GM19025 (cell line): ENCODE results near the gene RNF157.
"Not testable (repeated sequence)": the region's sequence is repeated elsewhere in the genome, so short reads cannot be mapped to it uniquely, and the experiment has no call there.

ENCODE experiments used
- ATAC-seq: cut with Tn5 transposase; IDR thresholded peaks from one replicate; pipeline ENCODE4 v1.9.1; 2021; ENCODE audit warnings: mild to moderate bottlenecking, low read depth, moderate library complexity; ENCODE audit not compliant: unreplicated experiment

Gene RNF157

DNA sequence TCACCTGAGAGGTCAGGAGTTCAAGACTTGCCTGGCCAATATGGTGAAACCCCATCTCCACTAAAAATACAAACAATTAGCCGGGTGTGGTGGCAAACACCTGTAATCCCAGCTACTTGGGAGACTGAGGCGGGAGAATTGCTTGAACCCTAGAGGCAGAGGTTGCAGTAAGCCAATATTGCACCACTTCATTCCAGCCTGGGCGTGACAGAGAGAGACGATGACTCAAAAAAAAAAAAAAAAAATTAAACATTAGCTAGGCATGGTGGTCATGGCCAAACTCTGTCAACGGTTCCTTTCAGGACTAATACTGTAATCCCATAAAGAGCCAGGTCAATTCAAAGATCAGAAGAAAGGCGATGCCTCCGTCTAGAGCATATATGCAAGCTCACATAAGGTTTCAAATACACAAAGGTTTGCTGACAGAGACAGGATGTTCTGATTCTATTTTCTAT, 2.4 kb downstream of the RNF157 start:
- no peak for ATAC-seq

DNA sequence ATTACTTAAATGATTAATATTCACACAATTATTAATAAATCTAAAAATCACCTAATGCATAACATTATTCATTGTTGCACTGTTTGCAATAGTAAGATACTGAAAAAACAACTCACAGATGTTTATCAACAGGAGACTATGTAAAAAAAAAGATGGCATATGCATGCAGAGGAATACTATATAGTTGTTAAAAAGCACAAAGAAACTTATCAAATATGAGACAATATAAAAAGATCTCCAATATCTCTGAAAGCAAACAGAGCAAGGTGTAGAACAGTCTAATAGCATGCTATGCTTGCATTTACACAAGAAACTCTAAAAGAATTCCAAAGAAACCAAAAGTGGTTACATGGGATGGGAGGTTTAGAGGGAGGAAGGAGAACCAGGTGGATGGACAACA, 3.7 kb downstream of the RNF157 start:
- ATAC-seq: no peak

DNA sequence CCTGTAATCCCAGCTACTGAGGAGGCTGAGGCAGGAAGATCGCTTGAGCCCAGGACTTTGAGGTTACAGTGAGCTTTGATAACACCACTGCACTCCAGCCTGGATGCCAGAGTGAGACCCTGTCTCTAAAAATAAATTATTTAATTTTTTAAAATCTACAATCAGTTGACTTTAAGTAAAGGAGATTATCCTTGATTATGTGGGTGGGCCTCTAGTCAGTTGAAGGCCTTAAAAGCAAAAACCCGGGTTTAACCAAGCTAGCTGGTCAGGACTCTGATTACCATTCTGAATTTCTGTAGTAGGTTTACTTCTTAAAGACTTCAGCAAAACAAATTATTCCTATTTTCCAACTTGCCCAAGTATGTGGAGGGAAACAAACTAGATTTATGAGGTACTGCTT, 4.4 kb downstream of the RNF157 start:
- no peak for ATAC-seq

DNA sequence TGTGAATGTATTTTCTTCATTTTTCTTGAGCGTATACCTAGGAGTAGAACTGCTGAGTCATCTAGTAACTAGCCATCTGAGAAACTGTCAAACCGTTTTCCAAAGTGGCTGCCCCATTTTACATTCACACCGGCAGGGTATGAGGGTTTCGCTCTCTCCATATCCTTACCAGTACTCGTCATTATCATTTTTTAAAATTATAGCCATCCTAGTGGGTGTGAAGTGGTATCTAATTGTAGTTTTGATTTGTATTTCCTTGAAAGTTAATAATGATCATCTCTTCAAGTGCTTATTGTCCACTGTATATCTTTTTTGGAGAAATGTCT, 6.0 kb downstream of the RNF157 start:
- no peak for ATAC-seq

DNA sequence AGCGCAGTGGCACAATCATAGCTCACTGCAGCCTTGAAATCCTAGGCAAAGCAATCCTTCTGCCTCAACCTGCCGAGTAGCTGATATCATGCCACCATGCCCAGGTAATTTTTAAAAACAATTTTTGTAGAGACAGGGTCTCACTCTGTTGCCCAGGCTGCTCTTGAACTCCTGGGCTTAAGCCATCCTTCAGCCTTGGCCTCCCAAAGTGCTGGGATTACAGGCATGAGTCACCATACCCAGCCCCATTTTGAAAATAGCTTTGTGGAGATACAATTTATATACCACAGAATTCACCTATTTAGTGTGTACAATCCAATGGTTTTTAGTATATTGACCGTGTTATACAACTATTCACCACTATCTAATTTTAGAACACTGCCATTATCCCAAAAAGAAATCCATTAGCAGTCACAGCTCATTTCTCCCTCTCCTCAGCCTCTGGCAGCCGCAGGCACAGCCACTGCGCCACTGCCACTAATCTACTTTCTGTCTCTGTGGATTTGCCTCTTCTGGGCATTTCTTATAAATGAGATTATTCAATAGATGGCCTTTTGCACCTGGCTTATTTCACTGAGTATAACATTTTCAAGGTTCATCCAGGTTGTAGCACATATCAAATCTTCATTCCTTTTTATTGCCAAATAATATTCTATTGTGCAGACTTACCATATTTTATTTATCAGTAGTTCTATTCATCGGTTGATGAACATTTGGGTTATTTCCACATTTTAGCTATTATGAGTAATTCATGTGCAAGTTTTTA, 6.5 kb downstream of the RNF157 start:
- ATAC-seq: no peak

DNA sequence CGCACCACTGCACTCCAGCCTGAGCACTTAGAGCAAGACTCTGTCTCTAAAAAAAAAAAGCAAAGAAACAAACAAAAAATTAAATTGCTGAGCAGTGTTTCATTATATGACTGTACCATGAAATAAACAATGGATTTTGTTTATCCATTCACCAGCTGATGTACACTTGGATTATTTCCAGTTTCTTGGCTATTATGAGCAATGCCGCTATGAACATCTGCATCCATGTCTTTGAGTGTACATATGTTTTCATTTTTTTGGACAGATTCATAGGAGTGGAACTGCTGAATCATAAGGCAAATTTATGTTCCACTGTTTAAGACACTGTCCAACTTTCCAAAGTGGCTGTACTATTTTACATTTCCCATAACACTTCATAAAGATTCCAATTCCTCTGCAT, 8.0 kb downstream of the RNF157 start:
- ATAC-seq: no peak

DNA sequence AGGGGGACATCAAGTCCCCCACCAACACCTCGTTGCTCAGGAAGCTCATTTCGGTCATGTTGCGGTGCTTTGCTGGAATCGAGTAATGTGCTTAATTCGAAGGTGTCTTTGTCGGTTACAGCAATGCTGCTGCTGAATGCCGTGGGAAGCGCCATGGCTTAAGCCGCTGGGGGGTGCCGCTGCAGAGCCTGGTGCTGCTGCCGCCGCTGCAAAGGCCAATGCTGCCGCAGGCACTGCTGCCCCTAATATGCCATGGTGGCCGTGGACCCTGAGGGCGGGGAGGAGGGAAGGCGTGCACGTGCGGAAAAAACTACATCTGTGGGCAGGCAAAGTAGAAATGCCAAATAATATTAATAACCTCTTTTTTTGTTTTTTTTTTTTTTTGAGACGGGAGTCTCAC, 13.5 kb downstream of the RNF157 start:
- ATAC-seq: not testable (repeated sequence)

DNA sequence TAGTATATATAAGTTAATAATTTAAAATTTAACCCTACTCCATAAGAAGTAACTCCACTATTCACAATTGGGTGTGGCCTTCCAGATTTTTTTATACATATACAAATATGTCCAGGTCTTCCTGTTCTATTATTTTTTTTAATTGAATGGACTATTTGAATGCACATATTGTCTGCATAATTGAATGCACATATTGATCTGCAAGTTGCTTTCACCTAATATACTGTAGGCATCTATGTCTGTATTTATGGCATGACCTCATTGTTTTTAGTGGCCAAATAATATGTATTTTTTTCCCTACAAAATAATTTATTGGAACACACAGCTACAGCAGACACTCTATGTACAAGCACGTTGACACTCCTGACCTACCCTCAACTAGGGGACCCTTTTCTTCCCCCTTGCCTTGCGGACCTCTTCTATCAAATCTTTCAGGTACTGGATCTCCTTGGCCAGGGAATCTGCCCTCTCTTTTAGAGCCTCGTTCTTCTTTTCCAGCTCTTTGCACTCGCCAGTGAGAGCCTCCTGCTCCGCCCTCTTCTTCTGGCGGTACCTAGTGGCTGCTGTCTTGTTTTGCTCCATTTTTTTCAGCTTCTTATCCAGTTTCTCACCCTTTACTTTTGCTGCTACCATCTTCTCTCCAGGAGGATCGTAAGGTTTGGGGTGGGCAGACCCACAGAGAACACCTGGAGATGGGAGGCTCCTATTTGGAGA, 14.8 kb downstream of the RNF157 start:
- not testable (repeated sequence) for ATAC-seq

DNA sequence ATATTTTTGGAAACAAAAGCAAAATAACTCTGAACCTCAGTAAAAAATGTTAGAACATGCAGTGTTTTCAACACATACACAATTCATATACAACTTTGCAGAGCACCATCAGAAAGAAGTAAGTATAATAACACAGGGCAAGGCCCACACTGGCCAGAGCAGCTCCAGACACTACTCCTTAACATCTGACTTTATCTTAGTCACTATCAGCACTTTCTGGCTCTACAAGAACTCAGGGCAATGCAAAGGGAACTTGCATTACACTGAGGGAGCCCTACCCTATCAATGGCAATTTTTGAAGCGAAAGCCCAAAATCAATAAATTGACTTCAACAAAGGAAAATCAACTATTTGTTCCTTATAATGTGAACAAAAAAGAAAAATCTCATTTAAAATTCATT, 16.5 kb downstream of the RNF157 start:
- ATAC-seq: no peak

DNA sequence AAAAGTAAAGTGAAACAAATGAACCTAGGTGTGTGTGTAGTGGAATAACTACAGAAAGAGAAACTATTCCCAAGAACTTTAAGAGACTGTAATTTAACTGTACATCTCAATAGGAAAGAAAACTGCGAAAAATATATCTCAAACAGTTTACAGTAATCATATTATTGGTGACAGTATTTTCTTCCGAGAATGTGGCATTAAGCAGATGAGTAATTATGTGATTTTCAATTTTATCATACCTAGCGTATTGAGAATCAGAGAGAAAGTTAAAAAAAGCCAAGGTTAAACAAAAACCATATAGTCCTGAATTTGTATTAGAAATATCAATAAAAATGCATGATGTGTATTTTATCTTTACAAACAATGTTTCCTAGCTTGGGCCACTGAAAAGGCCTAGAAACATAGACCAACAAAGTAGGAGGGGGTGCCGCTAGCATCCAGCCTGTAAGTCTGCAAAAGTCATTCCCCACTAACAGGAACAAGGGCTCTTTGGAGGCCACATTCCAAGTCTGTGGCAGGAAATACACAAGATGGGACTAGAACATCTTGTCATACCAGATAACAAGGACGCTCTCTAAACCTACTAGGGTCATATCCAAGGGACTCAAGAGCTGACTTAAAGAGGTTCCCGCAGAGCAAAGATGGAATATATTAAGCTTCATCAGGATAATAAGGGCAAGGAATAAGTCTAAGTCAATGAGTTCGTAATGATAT, 20.5 kb downstream of the RNF157 start:
- no peak for ATAC-seq

DNA sequence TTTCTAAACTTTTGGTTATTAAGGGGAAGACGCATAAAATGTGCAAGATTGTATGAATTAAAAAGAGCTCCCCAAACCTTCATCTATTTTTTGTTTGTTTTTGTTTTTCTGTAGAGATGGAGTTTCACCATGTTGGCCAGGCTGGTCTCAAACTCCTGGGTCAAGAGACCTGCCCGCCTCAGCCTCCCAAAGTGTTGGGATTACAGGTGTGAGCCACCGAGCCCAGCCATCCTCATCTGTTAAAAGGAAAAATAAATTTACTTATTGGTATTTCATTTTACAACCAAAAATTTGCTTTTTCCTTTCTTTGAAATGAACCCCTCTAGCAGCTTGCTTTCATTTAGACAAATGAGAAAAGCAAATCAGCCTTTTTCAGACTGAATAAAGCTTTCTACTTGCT, 23.2 kb downstream of the RNF157 start:
- ATAC-seq: no peak

DNA sequence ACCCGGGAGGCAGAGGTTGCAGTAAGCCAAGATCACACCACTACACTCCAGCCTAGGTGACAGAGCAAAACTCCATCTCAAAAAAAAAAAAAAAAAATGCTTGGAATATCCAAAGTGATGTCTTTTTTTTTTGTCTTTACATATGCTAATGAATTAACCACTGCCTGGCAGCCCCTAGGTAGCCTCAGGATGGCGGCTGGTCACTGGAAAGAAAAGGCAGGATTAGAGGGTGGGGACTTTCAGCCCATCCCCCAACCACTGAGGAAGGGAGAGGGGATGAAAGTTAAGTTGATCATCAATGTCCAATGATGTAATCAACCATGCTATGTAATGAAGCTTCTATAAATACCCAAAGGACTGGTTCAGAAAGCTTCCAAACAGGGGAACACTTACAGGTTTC, 26.8 kb downstream of the RNF157 start:
- ATAC-seq: no peak

DNA sequence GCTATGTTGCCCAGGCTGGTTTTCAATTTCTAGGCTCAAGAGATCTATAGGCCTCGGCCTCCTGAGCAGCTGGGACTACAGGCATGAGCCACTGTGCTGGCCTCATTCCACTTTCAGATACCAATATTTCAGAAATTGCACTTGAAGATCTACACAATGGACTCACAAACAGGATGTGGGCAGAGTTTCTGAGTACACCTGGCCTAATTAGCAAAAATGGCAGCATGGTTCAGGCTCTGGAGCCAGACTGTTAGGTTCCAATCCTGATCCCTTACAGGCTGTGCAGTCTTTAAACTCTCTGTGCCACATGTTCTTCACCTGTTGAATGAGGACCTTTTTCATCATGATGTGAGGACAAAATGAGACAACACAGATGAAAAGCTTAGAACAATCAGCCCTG, 32.2 kb downstream of the RNF157 start:
- no peak for ATAC-seq

DNA sequence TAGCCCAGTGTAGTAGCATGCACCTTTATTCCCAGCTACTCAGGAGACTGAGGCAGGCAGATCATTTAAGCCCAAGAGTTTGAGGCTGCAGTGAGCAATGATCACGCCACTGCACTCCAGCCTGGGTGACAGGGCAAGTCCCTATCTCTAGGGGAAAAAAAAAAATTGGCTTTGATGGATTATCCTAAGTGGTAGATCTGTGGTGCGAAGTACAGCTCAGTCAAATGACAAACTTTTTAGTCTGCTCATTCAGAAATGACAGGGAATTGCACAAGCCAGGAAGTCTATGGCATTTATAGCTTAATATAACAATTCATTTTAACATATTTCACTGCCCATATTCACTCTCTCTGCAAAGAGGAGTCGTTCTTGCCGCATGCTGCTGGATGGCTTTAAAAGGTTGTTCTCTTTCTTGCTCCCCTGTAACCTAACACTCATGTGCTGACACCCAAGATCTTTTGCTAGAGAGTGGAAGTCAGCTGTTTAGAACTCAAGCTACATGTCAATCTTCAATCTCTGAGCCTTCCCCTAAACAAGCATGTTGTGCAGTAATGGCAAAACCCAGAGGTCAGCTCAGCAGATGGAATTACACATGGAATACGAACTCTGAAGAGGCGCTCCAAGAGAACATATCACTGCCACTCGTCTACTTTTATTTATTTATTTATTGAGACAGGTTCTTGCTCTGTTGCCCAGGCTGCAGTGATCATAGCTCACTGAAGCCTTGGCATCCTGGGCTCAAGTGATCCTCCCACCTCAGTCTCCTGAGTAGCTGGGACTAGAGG, 32.8 kb downstream of the RNF157 start:
- ATAC-seq: no peak

DNA sequence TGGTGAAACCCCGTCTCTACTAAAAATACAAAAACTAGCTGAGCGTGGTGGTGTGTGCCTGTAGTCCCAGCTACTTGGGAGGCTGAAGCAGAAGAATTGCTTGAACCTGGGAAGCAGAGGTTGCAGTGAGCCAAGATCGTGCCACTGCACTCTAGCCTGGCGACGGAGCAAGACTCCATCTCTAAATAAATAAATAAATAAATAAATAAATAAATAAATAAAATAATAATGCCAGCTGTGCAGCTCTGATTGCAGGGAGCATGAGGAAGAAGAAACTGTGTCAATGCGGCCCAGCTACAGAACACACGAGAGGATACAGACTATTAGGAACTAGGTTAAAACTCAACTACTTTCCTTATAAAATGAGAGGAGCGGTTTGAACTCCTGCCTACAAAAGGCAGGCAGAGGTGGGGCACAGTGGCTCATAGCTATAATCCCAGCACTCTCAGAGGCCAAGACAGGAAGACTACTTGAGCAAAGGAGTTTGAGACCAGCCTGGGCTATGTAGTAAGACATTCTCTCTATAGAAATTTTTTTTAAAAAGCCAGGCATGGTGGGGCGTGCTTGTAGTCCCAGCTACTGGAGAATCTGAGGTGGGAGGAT, 34.6 kb downstream of the RNF157 start:
- ATAC-seq: not testable (repeated sequence)

DNA sequence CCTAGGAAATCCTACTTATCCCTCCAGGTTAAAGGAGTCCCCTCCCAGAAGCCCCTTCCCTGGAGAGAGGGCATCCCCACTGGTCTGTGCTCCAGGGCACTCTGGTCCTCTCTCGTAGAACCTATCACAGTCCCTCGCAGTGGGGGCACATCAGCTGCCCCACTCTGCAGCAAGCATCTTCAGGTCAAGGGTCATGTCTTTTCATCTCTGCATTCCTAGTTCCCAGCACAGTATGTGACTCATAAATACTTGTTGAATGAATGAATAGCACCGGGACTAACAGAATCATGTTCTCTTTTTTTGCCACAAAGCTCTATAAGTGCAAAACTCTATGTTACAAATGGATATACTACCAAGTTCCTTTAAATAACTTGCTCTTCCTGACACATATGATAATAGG, 36.0 kb downstream of the RNF157 start:
- no peak for ATAC-seq

DNA sequence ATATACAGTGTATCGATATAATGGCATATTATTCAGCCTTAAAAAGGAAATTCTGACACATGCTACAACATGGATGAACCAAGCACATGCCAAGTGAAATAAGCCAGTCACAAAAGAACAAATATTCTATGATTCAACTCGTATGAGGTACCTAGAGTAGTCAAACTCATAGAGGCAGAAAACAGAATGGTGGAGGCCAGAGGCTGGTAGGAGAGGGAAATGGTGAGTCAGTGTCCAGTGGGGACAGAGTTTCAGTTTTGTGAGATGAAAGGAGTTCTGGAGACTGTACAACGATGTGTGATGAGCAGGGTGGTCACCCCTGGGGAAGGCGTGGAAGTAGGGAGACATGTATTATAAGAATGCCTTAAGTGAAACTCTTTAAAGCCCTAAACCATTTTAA, 39.9 kb downstream of the RNF157 start:
- ATAC-seq: no peak

DNA sequence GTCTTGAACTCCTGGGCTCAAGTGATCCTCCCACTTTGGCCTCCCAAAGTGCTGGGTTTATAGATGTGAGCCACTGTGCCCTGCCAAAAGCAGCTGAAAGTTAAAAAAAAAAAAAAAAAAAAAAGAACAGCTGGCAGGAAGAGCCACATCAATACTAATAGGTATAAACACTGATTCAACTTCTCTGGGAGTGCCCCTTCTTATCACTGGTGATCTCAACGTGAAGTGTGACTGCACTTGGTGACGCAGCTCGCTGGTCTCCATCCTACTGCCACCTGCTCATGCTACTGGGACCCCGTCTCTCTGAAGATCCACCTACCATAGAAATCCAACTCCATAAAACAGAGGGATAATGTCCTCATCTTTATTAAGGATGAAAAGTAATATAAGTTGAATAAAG, 40.8 kb downstream of the RNF157 start:
- no peak for ATAC-seq

DNA sequence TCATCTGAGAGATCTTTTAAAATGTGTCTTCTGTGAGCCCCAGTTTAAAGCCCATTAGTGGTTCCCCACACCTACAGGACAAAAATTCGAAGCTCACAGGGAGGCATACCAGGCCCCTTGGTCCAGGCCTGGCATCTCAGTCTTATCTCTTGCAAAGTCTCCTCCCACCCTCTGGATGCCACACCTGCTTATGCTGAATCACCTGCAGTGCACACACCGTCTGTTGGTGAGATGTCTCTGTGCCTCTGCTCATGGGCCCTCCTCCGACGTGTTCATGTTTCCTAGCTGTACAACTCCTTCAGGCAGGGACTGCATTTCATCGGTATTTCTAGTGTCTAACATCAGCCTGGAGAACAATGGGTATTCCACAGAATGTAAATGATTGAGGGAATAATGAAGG, 41.6 kb downstream of the RNF157 start:
- ATAC-seq: no peak

DNA sequence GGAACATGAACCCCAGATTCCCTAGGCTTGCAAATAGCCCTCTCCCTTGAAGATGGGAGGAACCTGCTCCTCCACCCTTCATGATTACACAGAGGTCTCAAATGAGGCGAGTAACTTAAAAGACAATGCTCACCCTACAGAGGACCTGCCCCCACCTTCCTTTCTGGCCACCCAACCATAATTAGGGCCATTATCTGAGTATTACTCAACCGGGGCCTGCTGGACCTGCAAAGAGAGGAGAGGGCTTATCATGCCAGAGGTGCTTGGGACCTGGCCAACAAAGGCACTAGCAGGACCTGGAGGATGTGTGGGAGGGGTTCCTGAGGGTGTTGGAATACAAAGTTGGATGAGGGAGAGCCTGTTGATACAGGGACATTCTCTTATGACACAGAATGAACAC, 42.4 kb downstream of the RNF157 start:
- no peak for ATAC-seq
